K562 (cell line): Measurements from ENCODE around the gene CENPP. TPM values are rescaled to one million over a fixed set of nuclear protein-coding genes. Genes with fewer than 3 reads are reported as not detected.

ENCODE experiments used
- DPF2 ChIP-seq: fragments of 450-650 bp; IDR thresholded peaks from 2 replicates; pipeline ENCODE4 v1.6.1; 2016
- FOS ChIP-seq: IDR thresholded peaks from 3 replicates; pipeline ENCODE4 v1.6.1; 2011; ENCODE audit not compliant: insufficient read length; ENCODE audit errors: extremely low read depth
- ILF3 ChIP-seq: fragments of 450-650 bp; IDR thresholded peaks from 2 replicates; pipeline ENCODE4 v1.6.1; 2018; ENCODE audit warnings: antibody characterized with exemption, mild to moderate bottlenecking, moderate library complexity, borderline replicate concordance
- POLR2AphosphoS5 ChIP-seq: IDR thresholded peaks from 2 replicates; pipeline ENCODE4 v1.6.1; 2011; ENCODE audit warnings: mild to moderate bottlenecking, low read depth, low read length, moderate library complexity; ENCODE audit not compliant: control insufficient read depth, insufficient read depth
- STAT6 ChIP-seq: sonication (generic); formaldehyde crosslinking; IDR thresholded peaks from 2 replicates; pipeline ENCODE4 v1.8.1; 2023; ENCODE audit warnings: mild to moderate bottlenecking, missing genetic modification reagents
- TSHZ1 ChIP-seq: fragments of 250-450 bp; sonication (Bioruptor Pico); IDR thresholded peaks from 2 replicates; pipeline ENCODE4 v1.4.0; 2020; ENCODE audit warnings: mild to moderate bottlenecking, moderate library complexity
- ZNF318 ChIP-seq, 2 experiments: fragments of 450-650 bp; IDR thresholded peaks; 2 replicates each; pipeline ENCODE4 v1.6.1; 2016; ENCODE audit warnings: mild to moderate bottlenecking in 2 of 2, borderline replicate concordance in 1 of 2, low read depth in 1 of 2, moderate library complexity in 1 of 2
- ZNF740 ChIP-seq, 3 experiments: fragments of 200-800 bp in 1 of 3; sonication (Bioruptor generic) in 1 of 3; sonication (generic) in 1 of 3; formaldehyde crosslinking in 1 of 3; IDR thresholded peaks; 2 replicates each; pipeline versions ENCODE4 v1.6.1 to v1.8.0; 2016 to 2022; ENCODE audit warnings: mild to moderate bottlenecking in 2 of 3, missing compliant biosample characterization in 2 of 3, missing genetic modification characterization in 2 of 3, missing genetic modification reagents in 1 of 3
- ZNF766 ChIP-seq: fragments of 200-800 bp; sonication (Bioruptor generic); conservative IDR thresholded peaks from 2 replicates; pipeline ENCODE4 v1.6.1; 2016; ENCODE audit warnings: missing genetic modification characterization, missing compliant biosample characterization
- polyA plus RNA-seq, 8 experiments: library from polyadenylated mRNA; depleted of rRNA in 4 of 8; stranded (reverse) in 5 of 8; unstranded in 3 of 8; fragments of >200 nt; fragmentation: Nextera tagmentation in 2 of 8; fragmentation: Illumina TruSeq in 1 of 8; extraction: Ambion mirVana in 2 of 8; extraction: Trizol in 1 of 8; gene quantifications; 2 replicates each; pipeline versions ENCODE4 v1.2.1 to v1.2.3, GENCODE V29; 2011 to 2014; ENCODE audit warnings: inconsistent platforms in 1 of 8, missing spikeins in 1 of 8
- total RNA-seq, 7 experiments: library from RNA; depleted of rRNA in 6 of 7; stranded (reverse); fragments of >200 nt in 6 of 7; fragmentation: Illumina TruSeq in 2 of 7; extraction: Trizol in 2 of 7; gene quantifications; 2 replicates each; pipeline versions ENCODE4 v1.2.1 to v1.2.3, GENCODE V29; 2011 to 2021; ENCODE audit warnings: low replicate concordance in 1 of 7

Gene CENPP
- total and polyA plus RNA-seq, 9 of the 15 experiments (the other 6 are each of a cell fraction or from before 2014, with no cell fraction given) = 8.0 to 28.5 (median 17.9) TPM

GRCh38 chr9:92608241-92608908, 282.6 kb downstream of the CENPP start (continued):
- TF ChIP-seq ZNF318 (IDR thresholded peaks at IDR 0.05; ENCODE audit: borderline replicate concordance in 1 of 2, low read depth in 1 of 2) (no peak), ZNF766 (CRISPR knock-in tag) (no peak), POLR2AphosphoS5 (no peak), DPF2 (no peak), STAT6 (CRISPR knock-in tag) (no peak), FOS (no peak), TSHZ1 (CRISPR knock-in tag) (no peak), ILF3 (no peak), ZNF740 (CRISPR knock-in tag; IDR thresholded peaks at IDR 0.05) (no peak), ZNF740 (tag; IDR thresholded peaks at IDR 0.05) (no peak)
